Heart left ventricle (tissue), 16 donors: Measurements from ENCODE around the gene HDAC4. TPM values are rescaled to one million over a fixed set of nuclear protein-coding genes. Genes with fewer than 3 reads are reported as not detected.

Experiments used
- ATAC-seq, 4 donors: fragments of 200-7000 bp; cut with Tn5 transposase; one replicate each; pipeline ENCODE4 v1.9.1; 2020 to 2022; ENCODE audit warnings: moderate library complexity in 4 of 4, mild to moderate bottlenecking in 3 of 4, moderate number of reproducible peaks in 1 of 4
- DNase-seq, 5 donors: peaks; one replicate each; pipeline ENCODE4 v3.0.0-alpha.2; 2020
- H3K27ac ChIP-seq, 12 donors: fragments of 200-600 bp; sonication (generic) in 4 of 12; one replicate each; pipeline versions ENCODE4 v1.5.0 to v1.8.0; 2016 to 2022; ENCODE audit warnings: mild to moderate bottlenecking in 2 of 12
- H3K27me3 ChIP-seq, 9 donors: fragments of 200-600 bp; sonication (generic) in 2 of 9; one replicate each; pipeline versions ENCODE4 v1.5.1 to v1.8.0; 2016 to 2022; ENCODE audit warnings: mild to moderate bottlenecking in 3 of 9
- H3K36me3 ChIP-seq, 9 donors: fragments of 200-600 bp; sonication (generic) in 2 of 9; one replicate each; pipeline versions ENCODE4 v1.5.0 to v1.8.0; 2018 to 2022; ENCODE audit warnings: mild to moderate bottlenecking in 2 of 9
- H3K4me1 ChIP-seq, 12 donors: fragments of 200-600 bp; sonication (generic) in 4 of 12; one replicate each; pipeline versions ENCODE4 v1.5.0 to v1.8.0; 2016 to 2022; ENCODE audit warnings: mild to moderate bottlenecking in 3 of 12
- H3K4me3 ChIP-seq, 12 donors: fragments of 200-600 bp; sonication (generic) in 4 of 12; one replicate each; pipeline versions ENCODE4 v1.5.0 to v1.8.0; 2017 to 2022; ENCODE audit warnings: mild to moderate bottlenecking in 9 of 12, moderate library complexity in 4 of 12
- H3K9me3 ChIP-seq, 12 donors: fragments of 200-600 bp; sonication (generic) in 4 of 12; one replicate each; pipeline versions ENCODE4 v1.5.0 to v1.8.0; 2016 to 2022; ENCODE audit warnings: mild to moderate bottlenecking in 1 of 12
- POLR2A ChIP-seq, 2 donors: fragments of 450-650 bp; IDR thresholded peaks; one replicate each; pipeline ENCODE4 v1.6.1; 2017; ENCODE audit warnings: antibody characterized with exemption in 2 of 2, mild to moderate bottlenecking in 2 of 2, moderate library complexity in 2 of 2
- WGBS, 4 donors: extraction: QIAGEN DNeasy Blood & Tissue Kit in 2 of 4; methylation state at CpG; one replicate each; pipeline versions ENCODE4 v1.1.5 to v1.1.7; 2013 to 2018; 5-methylcytosine and 5-hydroxymethylcytosine counted together
- intact Hi-C, 10 donors: fragments of 100-400 bp; cut with DNase I; formaldehyde crosslinking; loops; one replicate each; pipeline versions ENCODE4 v1.11.1 to v1.14.2; 2022
- polyA plus RNA-seq, 2 donors: library from polyadenylated mRNA; stranded (reverse); fragments of 200-250 nt; gene quantifications; one replicate each; pipeline ENCODE4 v1.2.3, GENCODE V29; 2013
- total RNA-seq, 9 donors: library from RNA; depleted of rRNA in 2 of 9; stranded (reverse); fragments of >200 nt in 2 of 9; fragmentation: NEBNext Ultra II Directional in 3 of 9; extraction: Animal tissue kit (Norgen Biotek cat#: 25700) in 3 of 9; gene quantifications; one replicate each; pipeline versions ENCODE4 v1.1.0 to v1.2.4, GENCODE V29; 2016 to 2023
- TF ChIP-seq, protein P1 (sequence below), 12 donors: fragments of 200-600 bp; sonication (generic) in 4 of 12; IDR thresholded peaks; one replicate each; pipeline versions ENCODE4 v1.5.0 to v1.8.0; 2018 to 2022; ENCODE audit warnings: antibody characterized with exemption in 12 of 12, mild to moderate bottlenecking in 5 of 12
- donor health status: ischemic (EF 13 %, LVEDD 7.1; RV severe dilation, severe dysfunction).
- donor health status: healthy with polysubstance abuse.
- donor health status: DM: no; HTN: yes; CAD: no.
- donor health status: DM: no; HTN: no; CAD: no.
- donor health status: ischemic (EF 25% LVEDD 6.9; RV normal size, moderate dysfunction).
- donor health status: ischemic (EF 25% LVEDD 5.7; RV mildly dilated, moderate dysfunction).
- donor health status: healthy.
- donor health status: DM: yes; HTN: yes; CAD: no.
- donor health status: ischemic (EF 35%, LVEDD 5.7; RV mildly dilated, moderate dysfunction).
- donor health status: nonischemic (EF 11% LVEDD 7.7; RV severe dilation, severe dysfunction).
- donor health status: DM: yes; HTN: yes; CAD: no.
- donor health status: PGD.
- donor health status: ischemic (EF 29% LVEDD 5.4; RV normal size, mild dysfunction).
- donor health status: nonischemic (EF 23%, LVEDD 6.1; RV moderate dilation, normal function).

Gene HDAC4
- total and polyA plus RNA-seq, 11 donors = 13.9 to 37.6 (median 27.5) TPM

GRCh38 chr2:239025096-239025801, 375.6 kb downstream of the HDAC4 start:
- intact Hi-C loops = loop anchor here in 1 of 10 donors (10.0 kb wide), 1 partner anchor 390 kb away; no protein-coding TSS in a partner anchor
- ATAC-seq (no peak), DNase-seq (peak in 2 of 5 donors; percentile 13 to 30)
- Histone ChIP-seq H3K9me3 (no peaks in the 10 kb centered on the region), H3K27ac (no peak overlapping the region), H3K27me3 (peaks cover 0 to 30% (median 4%) of the 10 kb centered on the region in 9 donors), H3K36me3 (no peaks in the 10 kb centered on the region), H3K4me1 (no peaks in the 10 kb centered on the region), H3K4me3 (no peak overlapping the region)
- whole genome bisulfite sequencing, 4 donors = 80 to 87% (median 82%) methylated on average over 13 to 20 of the region's 20 CpGs
- TF ChIP-seq, protein P1, sequence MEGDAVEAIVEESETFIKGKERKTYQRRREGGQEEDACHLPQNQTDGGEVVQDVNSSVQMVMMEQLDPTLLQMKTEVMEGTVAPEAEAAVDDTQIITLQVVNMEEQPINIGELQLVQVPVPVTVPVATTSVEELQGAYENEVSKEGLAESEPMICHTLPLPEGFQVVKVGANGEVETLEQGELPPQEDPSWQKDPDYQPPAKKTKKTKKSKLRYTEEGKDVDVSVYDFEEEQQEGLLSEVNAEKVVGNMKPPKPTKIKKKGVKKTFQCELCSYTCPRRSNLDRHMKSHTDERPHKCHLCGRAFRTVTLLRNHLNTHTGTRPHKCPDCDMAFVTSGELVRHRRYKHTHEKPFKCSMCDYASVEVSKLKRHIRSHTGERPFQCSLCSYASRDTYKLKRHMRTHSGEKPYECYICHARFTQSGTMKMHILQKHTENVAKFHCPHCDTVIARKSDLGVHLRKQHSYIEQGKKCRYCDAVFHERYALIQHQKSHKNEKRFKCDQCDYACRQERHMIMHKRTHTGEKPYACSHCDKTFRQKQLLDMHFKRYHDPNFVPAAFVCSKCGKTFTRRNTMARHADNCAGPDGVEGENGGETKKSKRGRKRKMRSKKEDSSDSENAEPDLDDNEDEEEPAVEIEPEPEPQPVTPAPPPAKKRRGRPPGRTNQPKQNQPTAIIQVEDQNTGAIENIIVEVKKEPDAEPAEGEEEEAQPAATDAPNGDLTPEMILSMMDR (IDR thresholded peaks at IDR 0.05) = no peak
- no peak for TF ChIP-seq POLR2A (IDR thresholded peaks at IDR 0.05)

DNA sequence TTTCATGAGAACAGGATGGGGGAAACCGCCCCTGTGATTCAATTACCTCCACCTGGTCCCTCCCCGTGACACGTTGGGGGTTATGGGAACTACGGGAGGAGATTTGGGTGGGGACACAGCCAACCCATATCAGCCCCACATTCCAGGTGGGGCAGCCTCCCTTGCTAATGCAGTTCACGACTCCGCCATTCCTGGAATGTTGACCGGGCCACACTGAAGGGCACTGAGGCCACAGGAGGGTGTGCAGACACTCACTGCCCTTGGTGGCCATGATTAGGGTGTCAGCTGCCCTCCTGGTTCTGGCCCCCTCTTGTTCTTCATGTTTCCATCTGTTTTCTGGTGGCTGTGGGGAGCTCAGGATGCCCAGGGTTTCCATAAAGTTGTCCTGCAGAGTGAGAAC, 376.6 kb downstream of the HDAC4 start:
- H3K4me3 ChIP-seq = no peak overlapping the region
- no peak for TF ChIP-seq POLR2A (IDR thresholded peaks at IDR 0.05)
- no peaks in the 10 kb centered on the region for H3K9me3 ChIP-seq
- no peak for ATAC-seq
- intact Hi-C loops = loop anchor here in 1 of 10 donors (10.0 kb wide), 1 partner anchor 391 kb away; no protein-coding TSS in a partner anchor
- peak in 3 of 5 donors; percentile 3 to 44 (median 13) for DNase-seq
- WGBS, 4 donors = 71 to 81% (median 80%) methylated on average over 7 of the region's 7 CpGs
- no peaks in the 10 kb centered on the region for H3K4me1 ChIP-seq
- H3K27ac ChIP-seq = no peak overlapping the region
- H3K36me3 ChIP-seq = no peaks in the 10 kb centered on the region
- peaks cover 0 to 22% (median 4%) of the 10 kb centered on the region in 9 donors for H3K27me3 ChIP-seq

- 82 to 88% (median 87%) methylated on average over 16 of the region's 16 CpGs for WGBS, 4 donors
- peak in 3 of 5 donors; percentile 1 to 13 (median 6) for DNase-seq
- peaks cover 0 to 20% (median 0%) of the 10 kb centered on the region in 9 donors for H3K27me3 ChIP-seq
Observed at GRCh38 chr2:239022437-239023260, 378.2 kb downstream of the HDAC4 start.

GRCh38 chr2:239021651-239022436, 379.0 kb downstream of the HDAC4 start:
- TF ChIP-seq, protein P1 (IDR thresholded peaks at IDR 0.05) = no peak
- no peak for TF ChIP-seq POLR2A (IDR thresholded peaks at IDR 0.05)
- H3K36me3 ChIP-seq = no peaks in the 10 kb centered on the region
- H3K27me3 ChIP-seq = peaks cover 0 to 13% (median 3%) of the 10 kb centered on the region in 9 donors
- H3K4me1 ChIP-seq = no peaks in the 10 kb centered on the region
- intact Hi-C loops = loop anchor here in 1 of 10 donors (10.0 kb wide), 1 partner anchor 393 kb away; no protein-coding TSS in a partner anchor
- 80 to 87% (median 83%) methylated on average over 17 to 18 of the region's 18 CpGs for WGBS, 4 donors
- no peaks in the 10 kb centered on the region for H3K9me3 ChIP-seq
- peak in 3 of 5 donors; percentile 4 to 18 (median 10) for DNase-seq
- no peak overlapping the region for H3K27ac ChIP-seq
- no peak overlapping the region for H3K4me3 ChIP-seq
- no peak for ATAC-seq

More at GRCh38 chr2:239022437-239023260, 378.2 kb downstream of the HDAC4 start:
- no peak overlapping the region for H3K4me3 ChIP-seq
- no peaks in the 10 kb centered on the region for H3K36me3 ChIP-seq
- intact Hi-C loops = loop anchor here in 1 of 10 donors (10.0 kb wide), 1 partner anchor 392 kb away; no protein-coding TSS in a partner anchor
- TF ChIP-seq, protein P1 (IDR thresholded peaks at IDR 0.05) = no peak
- TF ChIP-seq POLR2A (IDR thresholded peaks at IDR 0.05) = no peak
- no peaks in the 10 kb centered on the region for H3K4me1 ChIP-seq
- no peak overlapping the region for H3K27ac ChIP-seq
- ATAC-seq = no peak
- H3K9me3 ChIP-seq = no peaks in the 10 kb centered on the region
